Keratinocyte (primary cell): ENCODE measurements around the gene PCDHB6.

ENCODE experiments used
- CTCF ChIP-seq, 3 experiments: IDR thresholded peaks in 1 of 3; conservative IDR thresholded peaks in 1 of 3; optimal IDR thresholded peaks in 1 of 3; 2 replicates in 2 of 3; 3 replicates in 1 of 3; pipeline versions ENCODE3 to v1.5.1; 2011; ENCODE audit warnings: low read length in 3 of 3, mild to moderate bottlenecking in 3 of 3, moderate library complexity in 2 of 3, control low read depth in 1 of 3, inconsistent platforms in 1 of 3; ENCODE audit not compliant: insufficient read depth in 2 of 3; ENCODE audit errors: extremely low read depth in 1 of 3
- EZH2 ChIP-seq: IDR thresholded peaks from one replicate; pipeline ENCODE4 v1.6.1; 2012; ENCODE audit warnings: inconsistent platforms, mild to moderate bottlenecking, low read length, moderate library complexity

DNA sequence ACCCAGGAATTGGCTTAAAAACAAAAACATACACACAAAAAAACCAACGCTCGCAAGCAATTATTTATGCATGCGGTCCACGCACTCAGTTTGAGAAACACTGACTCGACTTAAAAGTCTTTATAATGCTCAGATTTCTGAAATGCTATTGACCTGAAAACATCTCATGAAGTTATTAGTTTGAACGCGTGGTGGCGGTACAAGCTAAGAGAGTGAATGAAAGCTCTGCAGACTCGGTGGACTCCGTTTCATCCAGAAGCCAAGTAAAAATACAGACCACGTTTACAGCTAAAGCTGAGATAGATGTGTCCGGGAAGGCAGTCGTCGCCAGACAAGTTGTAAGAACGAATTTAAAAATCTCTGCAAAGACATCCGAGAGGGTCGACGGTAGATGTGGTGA lies at the start of gene PCDHB6:
- TF ChIP-seq CTCF (optimal IDR thresholded peaks at IDR 0.05 in 1 of 3, IDR thresholded peaks at IDR 0.05 in 1 of 3, conservative IDR thresholded peaks at IDR 0.05 in 1 of 3; ENCODE audit: extremely low read depth in 1 of 3, insufficient read depth in 2 of 3, low read length in 3 of 3) (no peak), EZH2 (no peak)
